HL-60 (cell line): ENCODE measurements around the gene RFK.

Source experiments
- DNase-seq, 2 experiments: peaks; one replicate each; pipeline ENCODE4 v3.0.0-alpha.2; 2010 to 2020; ENCODE audit warnings: low read depth in 1 of 2, low spot score in 1 of 2
- H3K27ac ChIP-seq: fragments of 250-450 bp; sonication (Bioruptor Pico); replicated peaks from 2 replicates; pipeline ENCODE4 v1.5.1; 2020; ENCODE audit warnings: mild to moderate bottlenecking, moderate library complexity
- H3K27me3 ChIP-seq: fragments of 250-450 bp; sonication (Bioruptor Pico); 2 replicates; pipeline ENCODE4 v1.5.1; 2021; ENCODE audit warnings: mild to moderate bottlenecking, moderate library complexity; ENCODE audit not compliant: insufficient read depth, poor library complexity, severe bottlenecking
- H3K4me3 ChIP-seq: replicated peaks from 2 replicates; pipeline ENCODE4 v1.5.1; 2011; ENCODE audit warnings: mild to moderate bottlenecking, control low read depth, low read length; ENCODE audit not compliant: insufficient read depth
- CTCF ChIP-seq: IDR thresholded peaks from one replicate; pipeline ENCODE4 v1.5.1; 2011; ENCODE audit warnings: low read length, control low read depth, inconsistent platforms; ENCODE audit not compliant: insufficient read depth
- GABPA ChIP-seq: IDR thresholded peaks from 2 replicates; pipeline ENCODE4 v1.6.1; 2012; ENCODE audit warnings: low read depth
- POLR2AphosphoS5 ChIP-seq: IDR thresholded peaks from 2 replicates; pipeline ENCODE4 v1.6.1; 2012; ENCODE audit warnings: low read depth
- SPI1 ChIP-seq: IDR thresholded peaks from 2 replicates; pipeline ENCODE4 v1.6.1; 2012; ENCODE audit warnings: low read depth, mild to moderate bottlenecking, borderline replicate concordance
- TF ChIP-seq, protein P1 (sequence below): IDR thresholded peaks from 2 replicates; pipeline ENCODE4 v1.6.1; 2012; ENCODE audit warnings: low read depth; ENCODE audit not compliant: insufficient replicate concordance

The RFK gene

GRCh38 chr9:76426807-76427419 is 32.7 kb upstream of the RFK start:
- no peak for TF ChIP-seq POLR2AphosphoS5
- no peak for TF ChIP-seq CTCF
- no peak for TF ChIP-seq SPI1
- no peak for TF ChIP-seq GABPA
- TF ChIP-seq, protein P1, sequence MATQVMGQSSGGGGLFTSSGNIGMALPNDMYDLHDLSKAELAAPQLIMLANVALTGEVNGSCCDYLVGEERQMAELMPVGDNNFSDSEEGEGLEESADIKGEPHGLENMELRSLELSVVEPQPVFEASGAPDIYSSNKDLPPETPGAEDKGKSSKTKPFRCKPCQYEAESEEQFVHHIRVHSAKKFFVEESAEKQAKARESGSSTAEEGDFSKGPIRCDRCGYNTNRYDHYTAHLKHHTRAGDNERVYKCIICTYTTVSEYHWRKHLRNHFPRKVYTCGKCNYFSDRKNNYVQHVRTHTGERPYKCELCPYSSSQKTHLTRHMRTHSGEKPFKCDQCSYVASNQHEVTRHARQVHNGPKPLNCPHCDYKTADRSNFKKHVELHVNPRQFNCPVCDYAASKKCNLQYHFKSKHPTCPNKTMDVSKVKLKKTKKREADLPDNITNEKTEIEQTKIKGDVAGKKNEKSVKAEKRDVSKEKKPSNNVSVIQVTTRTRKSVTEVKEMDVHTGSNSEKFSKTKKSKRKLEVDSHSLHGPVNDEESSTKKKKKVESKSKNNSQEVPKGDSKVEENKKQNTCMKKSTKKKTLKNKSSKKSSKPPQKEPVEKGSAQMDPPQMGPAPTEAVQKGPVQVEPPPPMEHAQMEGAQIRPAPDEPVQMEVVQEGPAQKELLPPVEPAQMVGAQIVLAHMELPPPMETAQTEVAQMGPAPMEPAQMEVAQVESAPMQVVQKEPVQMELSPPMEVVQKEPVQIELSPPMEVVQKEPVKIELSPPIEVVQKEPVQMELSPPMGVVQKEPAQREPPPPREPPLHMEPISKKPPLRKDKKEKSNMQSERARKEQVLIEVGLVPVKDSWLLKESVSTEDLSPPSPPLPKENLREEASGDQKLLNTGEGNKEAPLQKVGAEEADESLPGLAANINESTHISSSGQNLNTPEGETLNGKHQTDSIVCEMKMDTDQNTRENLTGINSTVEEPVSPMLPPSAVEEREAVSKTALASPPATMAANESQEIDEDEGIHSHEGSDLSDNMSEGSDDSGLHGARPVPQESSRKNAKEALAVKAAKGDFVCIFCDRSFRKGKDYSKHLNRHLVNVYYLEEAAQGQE, result no peak
- Histone ChIP-seq H3K4me3 (no peak overlapping the region), H3K27ac (no peak overlapping the region), H3K27me3 (no peaks in the 10 kb centered on the region)
- no peak for DNase-seq

DNA sequence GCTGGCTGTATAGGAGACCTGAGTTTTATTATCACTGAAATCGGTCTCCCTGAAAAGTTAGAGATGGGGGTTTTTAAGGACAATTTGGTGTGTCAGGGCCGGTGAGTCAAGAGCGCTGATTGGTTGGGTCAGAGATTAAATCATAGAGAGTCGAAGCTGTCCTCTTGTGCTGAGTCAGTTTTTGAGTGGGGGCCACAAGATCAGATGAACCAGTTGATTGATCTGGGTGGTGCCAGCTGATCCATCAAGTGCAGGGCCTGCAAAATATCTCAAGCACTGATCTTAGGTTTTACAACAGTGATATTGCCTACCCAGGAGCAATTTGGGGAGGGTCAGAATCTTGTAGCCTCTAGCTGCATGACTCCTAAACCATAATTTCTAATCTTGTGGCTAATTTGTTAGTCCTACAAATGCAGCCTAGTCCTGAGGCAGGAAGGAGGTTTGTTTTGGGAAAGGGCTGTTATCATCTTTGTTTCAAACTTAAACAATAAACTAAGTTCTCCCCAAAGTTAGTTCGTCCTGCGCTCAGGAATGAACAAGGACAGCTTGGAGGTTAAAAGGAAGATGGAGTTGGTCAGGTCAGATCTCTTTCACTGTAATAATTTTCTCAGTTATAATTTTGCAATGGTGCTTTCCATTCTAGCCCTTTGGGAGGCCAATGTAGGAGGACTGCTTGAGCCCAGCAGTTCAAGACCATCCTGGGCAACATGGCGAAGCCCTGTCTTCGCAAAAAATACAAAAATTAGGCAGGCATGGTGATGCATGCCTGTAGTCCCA is 31.6 kb upstream of the RFK start:
- Histone ChIP-seq H3K27ac (no peak overlapping the region), H3K27me3 (no peaks in the 10 kb centered on the region), H3K4me3 (no peak overlapping the region)
- no peak for DNase-seq
- TF ChIP-seq CTCF (no peak), POLR2AphosphoS5 (no peak), SPI1 (no peak), GABPA (no peak)
- TF ChIP-seq, protein P1, result no peak

DNA sequence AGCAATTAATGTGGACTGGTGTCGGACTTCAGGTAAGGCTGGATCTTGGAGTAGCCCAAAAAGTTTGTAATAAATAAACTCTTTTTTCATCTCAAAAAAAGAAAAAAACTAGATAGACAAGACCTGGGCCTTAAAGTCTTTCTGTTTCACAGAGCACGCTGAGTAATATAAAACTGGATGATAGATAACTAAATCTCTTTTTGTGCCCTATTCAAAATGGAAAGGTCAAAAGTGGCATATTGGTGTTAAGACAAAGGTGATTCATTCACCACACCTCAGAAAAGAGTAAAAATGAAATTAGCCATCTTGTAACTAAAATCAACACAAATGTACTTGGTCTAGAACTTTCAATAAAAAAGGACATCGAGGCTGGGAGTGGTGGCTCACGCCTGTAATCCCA is 30.3 kb upstream of the RFK start:
- no peak for TF ChIP-seq CTCF
- no peak for TF ChIP-seq GABPA
- no peak for TF ChIP-seq SPI1
- TF ChIP-seq, protein P1, result no peak
- no peak for TF ChIP-seq POLR2AphosphoS5
- no peak overlapping the region for H3K4me3 ChIP-seq
- no peak for DNase-seq
- H3K27me3 ChIP-seq, result no peaks in the 10 kb centered on the region
- H3K27ac ChIP-seq, result no peak overlapping the region
